HG03139 (cell line): ENCODE measurements around the gene LHX2.

ENCODE experiments used
- ATAC-seq: cut with Tn5 transposase; IDR thresholded peaks from one replicate; pipeline ENCODE4 v1.9.1; 2021; ENCODE audit not compliant: unreplicated experiment

LHX2 gene

GRCh38 chr9:124029617-124030016 lies 18.0 kb downstream of the LHX2 start:
- ATAC-seq, result no peak

DNA sequence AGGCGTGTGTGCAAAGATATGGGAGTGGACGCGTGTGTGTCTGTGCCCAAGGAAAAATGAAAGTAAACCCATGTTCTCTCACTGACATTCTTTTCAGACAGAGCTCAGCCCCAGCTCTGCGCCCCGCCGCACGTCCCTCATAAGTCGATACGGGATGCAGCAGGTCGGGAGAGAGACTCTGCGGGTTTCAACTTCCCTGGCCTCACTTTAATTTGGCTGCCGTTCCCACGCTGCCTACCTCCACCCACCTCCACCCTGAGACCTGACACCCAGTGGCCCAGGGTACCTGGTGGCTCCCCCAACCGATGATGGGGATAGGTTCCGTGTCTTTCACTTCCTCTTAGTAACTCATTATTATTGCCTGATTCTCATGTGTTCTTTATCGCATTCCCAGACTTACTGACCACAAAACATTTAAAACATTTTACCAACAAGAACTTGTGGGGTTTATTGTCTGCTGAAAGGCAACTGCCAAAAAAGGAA lies 19.4 kb downstream of the LHX2 start:
- ATAC-seq, result no peak

- no peak for ATAC-seq
Measured at GRCh38 chr9:124032247-124032646, 20.7 kb downstream of the LHX2 start.

DNA sequence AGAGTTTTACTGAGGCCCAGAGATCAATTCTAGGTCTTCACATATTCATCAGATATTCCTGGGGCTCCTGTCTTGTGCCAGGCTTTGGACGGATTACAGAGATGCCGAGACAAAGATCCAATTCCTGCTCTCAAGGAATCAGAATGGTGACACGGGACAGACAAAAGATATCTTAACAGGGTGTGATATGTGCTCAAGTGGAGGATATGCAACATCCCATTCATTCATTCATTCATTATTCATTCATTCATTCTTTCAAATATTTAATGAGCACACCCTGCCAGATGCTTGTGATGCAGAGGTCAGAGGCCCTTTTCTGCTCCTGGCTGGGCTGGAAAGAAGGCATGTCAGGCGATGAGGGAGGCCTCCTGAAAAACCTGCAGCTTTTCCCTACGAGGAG lies 21.8 kb downstream of the LHX2 start:
- no peak for ATAC-seq

DNA sequence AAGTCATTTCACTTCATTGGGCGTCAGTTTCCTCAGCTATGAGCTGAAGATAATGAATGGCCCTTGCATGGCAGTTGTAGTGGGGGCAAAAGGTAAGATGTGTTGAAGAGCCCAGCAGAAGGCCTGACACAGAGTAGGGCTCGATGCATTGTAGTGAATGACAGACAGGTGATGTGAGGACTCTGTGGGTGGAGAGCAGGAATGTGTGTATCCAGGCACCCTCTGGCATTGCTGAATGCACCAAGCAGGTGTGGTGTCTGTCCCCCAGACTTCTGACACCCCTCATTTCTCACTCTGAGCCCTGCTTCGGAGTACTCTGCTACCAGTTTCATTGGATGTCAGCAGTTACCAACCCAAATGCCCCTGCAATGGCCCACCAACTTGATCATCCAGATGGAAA lies 22.4 kb downstream of the LHX2 start:
- ATAC-seq, result no peak

GRCh38 chr9:124035001-124035650 lies 23.6 kb downstream of the LHX2 start:
- no peak for ATAC-seq

GRCh38 chr9:124036578-124036977 lies 25.0 kb downstream of the LHX2 start:
- ATAC-seq, result no peak

- no peak for ATAC-seq
Measured at GRCh38 chr9:124037790-124038189, 26.2 kb downstream of the LHX2 start.

GRCh38 chr9:124038239-124038638 lies 26.7 kb downstream of the LHX2 start:
- ATAC-seq, result no peak

DNA sequence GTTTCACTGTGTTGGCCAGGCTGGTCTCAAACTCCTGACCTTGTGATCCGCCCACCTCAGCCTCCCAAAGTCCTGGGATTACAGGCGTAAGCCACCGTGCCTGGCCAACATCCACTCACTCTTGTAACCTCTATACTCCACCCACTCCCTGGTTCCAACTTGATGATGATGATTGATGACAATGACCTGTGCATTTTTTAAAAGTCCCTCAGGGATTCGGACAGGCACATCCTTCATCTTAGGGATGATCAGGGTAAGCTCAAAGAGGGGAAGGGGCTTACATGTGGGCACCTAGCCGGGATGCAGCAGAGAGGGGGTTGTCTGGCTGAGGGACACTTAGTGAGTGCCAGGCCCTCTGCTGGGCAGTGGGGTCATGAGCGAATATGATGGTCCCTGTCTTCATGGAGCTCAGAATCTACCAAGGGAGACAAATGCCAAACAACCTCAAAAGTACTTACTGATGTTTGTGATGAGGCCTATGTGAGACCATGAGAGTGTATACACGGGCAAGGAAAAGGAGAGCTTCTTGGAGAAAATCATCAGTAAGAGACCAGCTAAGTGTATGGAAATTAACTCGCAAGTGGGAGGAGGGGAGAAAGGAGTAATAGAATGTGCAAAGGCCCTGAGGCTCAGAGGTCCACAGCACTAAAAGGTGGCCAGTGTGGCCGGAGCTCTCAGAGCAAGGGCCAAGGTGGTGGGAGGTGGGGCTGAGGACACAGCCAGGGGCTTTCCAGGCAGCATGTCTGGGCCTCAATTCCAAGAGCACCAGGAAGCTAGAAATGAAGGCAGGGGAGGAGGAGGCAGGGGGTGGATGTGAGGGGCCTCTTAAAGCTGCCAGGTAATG lies 27.4 kb downstream of the LHX2 start:
- ATAC-seq, result no peak

DNA sequence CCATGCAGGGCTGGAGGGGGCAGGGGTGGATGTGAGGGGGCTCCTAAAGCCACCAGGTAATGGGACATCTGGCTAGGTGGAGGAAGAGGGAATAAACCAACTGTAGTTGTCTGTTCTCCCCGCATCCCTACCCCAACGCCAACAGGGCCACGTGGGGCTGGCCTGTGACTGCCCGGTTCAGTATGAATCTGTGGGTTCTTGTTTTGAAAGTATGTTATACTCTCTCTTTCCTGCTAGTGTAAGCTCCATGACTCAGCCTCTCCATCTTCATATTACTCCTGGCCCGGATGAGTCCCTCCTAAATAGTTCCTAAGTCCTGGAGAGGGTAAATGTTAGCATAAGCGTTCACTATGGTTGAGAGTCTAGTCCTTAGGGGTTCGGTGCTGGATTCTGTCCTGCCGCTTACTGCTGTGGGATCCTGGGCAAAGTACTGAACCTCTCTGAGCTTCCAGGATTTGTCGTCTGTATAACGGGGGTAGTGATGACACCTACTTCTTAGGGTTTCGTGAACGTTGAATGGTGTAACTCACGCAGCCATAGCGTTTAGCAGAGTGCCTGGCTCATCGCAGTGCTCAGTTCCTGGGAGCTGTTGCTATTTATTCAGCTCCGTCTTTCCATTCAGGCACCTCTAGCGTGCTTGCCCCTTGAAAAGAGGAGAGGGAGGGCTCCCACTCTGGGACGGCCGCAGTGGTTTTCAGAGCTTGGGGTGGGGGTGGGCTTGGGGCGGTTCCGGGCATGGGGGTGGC lies 28.8 kb downstream of the LHX2 start:
- ATAC-seq, result no peak

DNA sequence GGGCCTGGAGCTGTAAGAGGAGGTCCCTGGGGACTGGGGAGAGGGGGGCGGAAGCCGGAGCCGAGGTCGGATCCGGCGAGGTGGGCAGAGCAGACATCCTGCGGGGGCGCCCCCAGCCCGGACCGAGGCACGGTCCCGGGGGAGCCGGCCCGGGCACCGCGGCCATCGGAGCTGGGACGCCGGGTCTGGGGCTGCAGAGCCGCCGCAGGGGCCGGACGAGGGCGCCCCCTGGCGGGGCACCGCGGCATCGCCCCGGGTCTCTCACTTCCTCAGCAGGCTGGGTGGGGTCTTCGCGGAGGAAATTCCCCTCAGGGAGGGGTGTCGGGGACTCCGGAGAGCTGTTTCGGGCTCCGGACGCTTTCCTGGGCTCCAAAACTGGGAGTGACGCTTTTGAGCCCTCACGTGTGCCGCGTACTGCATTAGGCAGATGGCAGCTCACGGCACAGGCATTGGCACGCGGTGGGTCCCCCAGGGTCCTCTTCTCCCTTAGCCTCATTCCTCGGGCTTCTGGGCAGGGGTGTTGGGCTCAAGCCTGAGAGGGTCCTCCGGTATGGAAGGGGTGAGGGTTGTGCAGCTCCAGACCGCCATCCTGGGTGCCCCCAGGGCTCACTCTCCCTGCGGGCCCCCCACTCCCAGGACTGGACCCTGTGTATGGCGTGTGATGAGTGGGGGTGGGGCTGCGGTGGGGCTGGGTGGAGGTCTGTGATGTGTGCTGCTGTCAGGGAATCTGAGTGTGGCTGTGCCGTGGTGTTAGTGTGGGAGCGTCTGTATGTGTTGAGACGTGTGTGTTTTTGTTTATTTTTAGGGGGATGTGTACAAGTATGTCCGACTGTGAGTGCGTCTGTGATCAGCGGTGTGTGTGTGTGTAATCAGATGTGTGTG lies 29.6 kb downstream of the LHX2 start:
- no peak for ATAC-seq

DNA sequence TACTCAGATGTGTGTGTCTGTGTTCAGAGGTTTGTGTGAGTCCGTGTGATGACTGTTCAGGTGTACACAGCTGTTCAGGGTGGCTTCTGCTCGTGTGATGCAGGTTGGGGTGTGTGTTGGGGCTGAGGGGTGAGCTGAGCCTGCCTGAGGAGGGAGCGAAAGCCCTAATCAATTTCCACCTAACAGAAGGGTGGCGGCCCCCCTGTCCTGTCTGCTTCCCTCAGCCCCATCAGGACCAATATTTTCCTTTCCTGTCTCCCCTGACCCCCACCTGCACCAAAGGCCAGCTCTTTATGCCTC lies 30.2 kb downstream of the LHX2 start:
- ATAC-seq, result no peak

DNA sequence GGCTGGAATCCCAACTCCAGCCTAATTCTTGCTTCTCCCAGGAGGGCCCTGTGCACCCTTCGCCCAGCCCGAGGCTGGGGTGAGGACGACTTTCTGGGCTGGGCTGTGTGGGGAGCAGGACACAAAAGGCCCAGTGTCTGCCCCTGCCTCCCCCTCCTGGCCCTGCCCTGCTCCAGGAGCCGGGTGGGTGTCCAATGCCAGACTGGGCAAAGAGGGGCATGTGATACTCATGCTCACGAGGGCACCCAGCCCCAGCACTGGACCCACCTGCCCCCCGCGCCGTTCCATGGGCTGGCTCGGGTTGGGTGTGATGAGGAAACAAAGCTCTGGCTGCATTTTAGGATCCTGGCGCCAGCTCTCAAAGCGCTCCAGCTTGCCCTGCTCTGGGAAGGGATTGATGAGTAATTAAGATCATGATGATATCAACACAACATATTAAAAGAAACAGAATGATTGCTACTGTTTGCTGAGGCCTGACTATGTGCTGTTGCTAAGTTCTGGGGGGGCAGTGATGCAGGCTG lies 30.7 kb downstream of the LHX2 start:
- ATAC-seq, result no peak

DNA sequence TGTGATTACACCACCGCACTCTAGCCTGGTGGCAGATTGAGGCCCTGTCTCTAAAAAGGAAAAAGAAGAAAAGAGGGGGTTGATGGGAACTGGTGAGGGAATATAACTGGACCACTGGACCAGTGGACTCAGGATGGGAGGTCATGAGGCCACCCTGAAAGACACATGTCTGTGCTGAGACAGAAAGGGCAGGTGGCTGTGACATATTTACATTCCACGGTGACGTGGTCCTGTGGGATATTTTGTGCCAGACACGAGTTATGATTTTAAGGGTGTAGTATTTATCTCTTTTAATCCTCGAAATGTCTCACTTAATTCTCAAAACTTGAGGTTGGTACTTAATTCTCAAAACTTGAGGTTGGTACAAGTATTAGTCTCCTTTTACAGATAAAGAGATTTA lies 32.9 kb downstream of the LHX2 start:
- no peak for ATAC-seq

- ATAC-seq, result no peak
Measured at GRCh38 chr9:124045076-124045829, 33.7 kb downstream of the LHX2 start.

- no peak for ATAC-seq
Measured at GRCh38 chr9:124045830-124046177, 34.2 kb downstream of the LHX2 start.

DNA sequence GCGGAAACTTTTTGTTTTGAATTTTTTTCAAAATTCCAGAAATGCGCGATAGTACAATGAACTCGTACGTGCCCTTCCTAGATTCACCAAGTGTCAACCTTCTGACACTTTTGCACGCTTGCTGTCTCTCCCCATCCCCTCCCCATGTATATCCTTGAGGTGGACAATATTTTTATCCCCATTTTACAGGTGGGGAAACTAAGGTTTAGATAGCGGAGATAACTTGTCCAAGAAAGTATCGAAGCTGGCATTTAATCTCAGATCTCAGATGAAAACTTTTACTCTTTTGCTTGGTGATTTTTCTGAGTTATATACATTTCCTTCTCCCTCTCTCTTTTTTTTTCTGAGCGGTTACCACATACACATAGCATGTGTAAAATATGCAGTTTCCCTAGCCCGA lies 34.6 kb downstream of the LHX2 start:
- no peak for ATAC-seq

DNA sequence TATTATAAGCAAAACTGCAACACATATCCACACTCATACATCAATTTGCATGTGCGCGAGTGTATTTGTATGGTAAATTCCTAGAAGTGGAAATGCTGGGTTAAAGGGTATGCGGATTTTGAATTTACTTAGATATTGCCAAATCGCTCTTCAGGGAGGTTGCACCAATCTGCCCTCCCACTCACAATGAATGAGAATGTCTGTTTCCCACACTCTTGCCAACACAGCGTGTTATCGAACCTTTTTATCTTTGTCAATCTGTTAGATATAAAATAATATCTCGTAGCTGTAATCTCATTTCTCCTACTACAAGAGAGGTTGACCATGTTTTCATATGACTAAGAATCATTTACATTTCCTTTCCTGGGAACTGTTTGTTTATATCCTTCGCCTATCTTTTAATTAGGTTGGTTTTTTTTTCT lies 35.7 kb downstream of the LHX2 start:
- no peak for ATAC-seq

GRCh38 chr9:124050955-124051354 lies 39.4 kb downstream of the LHX2 start:
- ATAC-seq, result no peak
